ENCODE measurements around the gene GEMIN7. TPM values are rescaled to one million over a fixed set of nuclear protein-coding genes. Genes with fewer than 3 reads are reported as not detected.

Gene GEMIN7
- total RNA-seq, 1 experiment from 2014 or later, result 29.6 TPM

DNA sequence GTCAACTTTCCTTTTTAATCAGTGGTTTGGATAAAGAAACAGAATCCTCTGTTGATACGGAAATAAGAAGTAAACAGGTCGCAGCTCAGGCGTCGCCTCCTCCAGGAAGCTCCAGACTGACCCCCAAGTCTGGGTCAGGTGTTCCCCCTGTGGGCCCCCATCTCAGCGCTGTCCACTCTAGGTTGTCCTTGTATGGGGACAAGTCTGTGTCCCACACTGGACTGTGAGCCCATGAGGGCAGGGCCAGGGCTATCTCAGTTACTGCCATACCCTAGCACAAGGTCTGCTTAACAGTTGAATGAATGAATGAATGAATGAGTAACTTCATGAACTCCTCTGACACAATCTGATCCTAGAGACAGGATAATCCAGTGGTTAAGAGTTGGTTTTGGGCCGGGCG is 32.7 kb upstream of the GEMIN7 start:
- Histone ChIP-seq H3K4me2 (no peak overlapping the region), H3F3A (ENCODE audit: insufficient read depth, low read depth) (peaks cover 24% of the 10 kb centered on the region; the same call in 1 of the 2 replicates), H3K27ac (no peak overlapping the region), H3K4me3 (no peak overlapping the region), H3K36me3 (ENCODE audit: low read depth) (peaks cover 51% of the 10 kb centered on the region), H3K79me2 (ENCODE audit: low read depth) (peaks cover 93% of the 10 kb centered on the region), H2AFZ (no peak overlapping the region), H3K27me3 (ENCODE audit: insufficient read depth, low read depth) (no peaks in the 10 kb centered on the region), H3K9me2 (ENCODE audit: insufficient read depth) (no peaks in the 10 kb centered on the region), H3K9me3 (ENCODE audit: insufficient read depth, low read depth) (no peaks in the 10 kb centered on the region), H3K4me1 (replicated peaks; ENCODE audit: insufficient read depth) (no peaks in the 10 kb centered on the region), H4K20me1 (ENCODE audit: insufficient read depth) (peaks cover 96% of the 10 kb centered on the region)
- ChIA-PET POLR2A (ENCODE audit: unreplicated experiment) (interaction anchor here (0.5 kb wide), 1 partner anchor 46 kb away, joined by 4 read pairs; no protein-coding TSS in a partner anchor), CTCF (interaction anchor here (0.6 kb wide), 1 partner anchor 13 kb away, joined by 3 read pairs; no protein-coding TSS in a partner anchor)
- TF ChIP-seq, protein P1, sequence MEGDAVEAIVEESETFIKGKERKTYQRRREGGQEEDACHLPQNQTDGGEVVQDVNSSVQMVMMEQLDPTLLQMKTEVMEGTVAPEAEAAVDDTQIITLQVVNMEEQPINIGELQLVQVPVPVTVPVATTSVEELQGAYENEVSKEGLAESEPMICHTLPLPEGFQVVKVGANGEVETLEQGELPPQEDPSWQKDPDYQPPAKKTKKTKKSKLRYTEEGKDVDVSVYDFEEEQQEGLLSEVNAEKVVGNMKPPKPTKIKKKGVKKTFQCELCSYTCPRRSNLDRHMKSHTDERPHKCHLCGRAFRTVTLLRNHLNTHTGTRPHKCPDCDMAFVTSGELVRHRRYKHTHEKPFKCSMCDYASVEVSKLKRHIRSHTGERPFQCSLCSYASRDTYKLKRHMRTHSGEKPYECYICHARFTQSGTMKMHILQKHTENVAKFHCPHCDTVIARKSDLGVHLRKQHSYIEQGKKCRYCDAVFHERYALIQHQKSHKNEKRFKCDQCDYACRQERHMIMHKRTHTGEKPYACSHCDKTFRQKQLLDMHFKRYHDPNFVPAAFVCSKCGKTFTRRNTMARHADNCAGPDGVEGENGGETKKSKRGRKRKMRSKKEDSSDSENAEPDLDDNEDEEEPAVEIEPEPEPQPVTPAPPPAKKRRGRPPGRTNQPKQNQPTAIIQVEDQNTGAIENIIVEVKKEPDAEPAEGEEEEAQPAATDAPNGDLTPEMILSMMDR (conservative IDR thresholded peaks at IDR 0.05), result no peak
- TF ChIP-seq EZH2 (IDR thresholded peaks at IDR 0.05; ENCODE audit: low read depth), result no peak
- no TSS peak for BruUV-seq (replicated peaks)
- intact Hi-C loops (cut with micrococcal nuclease; ENCODE audit: unreplicated experiment), result no loop called here
- no peak for DNase-seq

DNA sequence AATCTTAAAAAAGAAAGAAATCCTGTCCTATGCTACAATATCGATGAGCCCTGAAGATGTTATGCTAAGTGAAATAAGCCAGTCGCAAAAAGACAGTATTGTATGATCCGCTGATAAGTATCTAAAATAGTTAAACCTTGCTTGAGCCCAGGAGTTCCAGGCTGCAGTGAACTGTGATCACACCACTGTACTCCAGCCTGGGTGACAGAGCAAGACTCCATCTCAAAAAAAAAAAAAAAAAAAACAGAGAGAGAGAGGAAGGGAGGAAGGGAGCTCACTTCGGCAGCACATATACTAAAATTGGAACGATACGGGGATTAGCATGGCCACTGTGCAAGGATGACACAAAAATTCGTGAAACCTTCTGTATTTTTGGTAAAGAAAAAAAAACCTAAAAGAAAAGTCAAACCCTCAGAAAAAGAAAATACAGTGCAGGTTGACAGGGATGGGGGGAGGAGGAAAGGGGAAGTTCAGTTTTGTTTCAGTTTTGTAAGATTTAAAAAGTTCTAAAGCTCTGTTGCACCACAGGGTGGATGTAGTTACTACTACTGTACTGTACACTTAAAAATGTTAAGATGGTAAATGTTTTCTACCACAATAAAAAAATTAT is 31.8 kb upstream of the GEMIN7 start:
- Histone ChIP-seq H3K9me3 (ENCODE audit: insufficient read depth, low read depth) (no peaks in the 10 kb centered on the region), H3K4me2 (no peak overlapping the region), H3K36me3 (ENCODE audit: low read depth) (peaks cover 43% of the 10 kb centered on the region; the same call in 1 of the 2 replicates), H4K20me1 (ENCODE audit: insufficient read depth) (peaks cover 96% of the 10 kb centered on the region), H3K27me3 (ENCODE audit: insufficient read depth, low read depth) (no peaks in the 10 kb centered on the region), H3K4me3 (no peak overlapping the region), H3K9me2 (ENCODE audit: insufficient read depth) (no peaks in the 10 kb centered on the region), H2AFZ (no peak overlapping the region), H3K27ac (no peak overlapping the region), H3K4me1 (replicated peaks; ENCODE audit: insufficient read depth) (no peaks in the 10 kb centered on the region), H3F3A (ENCODE audit: insufficient read depth, low read depth) (peaks cover 24% of the 10 kb centered on the region; the same call in 1 of the 2 replicates), H3K79me2 (ENCODE audit: low read depth) (peaks cover 84% of the 10 kb centered on the region)
- TF ChIP-seq, protein P1 (conservative IDR thresholded peaks at IDR 0.05), result no peak
- no peak for TF ChIP-seq EZH2 (IDR thresholded peaks at IDR 0.05; ENCODE audit: low read depth)
- intact Hi-C loops (cut with micrococcal nuclease; ENCODE audit: unreplicated experiment), result no loop called here
- no peak for DNase-seq
- no TSS peak for BruUV-seq (replicated peaks)
- POLR2A ChIA-PET (ENCODE audit: unreplicated experiment), result interaction anchor here (0.6 kb wide), 2 partner anchors 32 to 432 kb away, joined by 7 to 9 read pairs; no protein-coding TSS in a partner anchor
- CTCF ChIA-PET, result interaction anchor here (0.6 kb wide), 1 partner anchor 484 kb away, joined by 3 read pairs; no protein-coding TSS in a partner anchor

DNA sequence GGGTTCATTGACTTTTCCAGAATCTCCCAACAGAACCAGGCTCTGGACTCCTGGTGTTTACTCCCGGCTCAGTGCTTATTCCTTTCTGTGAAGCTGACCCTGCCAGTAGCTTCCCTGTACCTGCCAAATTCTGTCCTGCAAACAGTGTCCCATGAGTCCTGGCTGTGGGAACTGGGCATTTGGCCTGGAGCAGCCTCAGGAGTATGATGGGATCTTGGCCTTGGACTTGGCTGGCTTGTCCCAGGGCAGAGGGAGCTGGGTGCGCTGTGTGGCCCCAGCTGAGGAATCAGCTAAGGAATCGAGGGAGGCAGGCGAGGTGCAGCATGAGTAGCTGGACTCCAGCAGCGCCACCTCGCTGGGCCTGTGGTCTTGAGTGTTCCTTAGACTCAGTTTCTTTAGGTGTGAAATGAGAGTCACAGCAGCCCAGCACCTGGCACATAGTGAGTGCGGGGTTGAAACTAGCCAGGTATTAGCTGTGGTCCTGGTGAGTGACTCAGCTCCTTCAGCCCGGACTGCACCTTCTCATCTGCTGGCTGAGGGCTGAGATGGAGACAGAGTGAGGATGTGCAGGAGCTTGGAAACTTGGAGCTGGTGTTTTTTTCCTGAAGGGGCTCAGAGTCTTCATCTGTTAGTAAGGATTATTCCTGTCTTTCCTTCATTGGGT is 29.9 kb upstream of the GEMIN7 start:
- POLR2A ChIA-PET (ENCODE audit: unreplicated experiment), result interaction anchor here (0.6 kb wide), 1 partner anchor 169 kb away, joined by 5 read pairs; no protein-coding TSS in a partner anchor
- Histone ChIP-seq H3K27me3 (ENCODE audit: insufficient read depth, low read depth) (no peaks in the 10 kb centered on the region), H3K4me2 (no peak overlapping the region), H3K79me2 (ENCODE audit: low read depth) (peaks cover 68% of the 10 kb centered on the region), H4K20me1 (ENCODE audit: insufficient read depth) (peaks cover 97% of the 10 kb centered on the region), H3K9me3 (ENCODE audit: insufficient read depth, low read depth) (no peaks in the 10 kb centered on the region), H2AFZ (no peak overlapping the region), H3K4me1 (replicated peaks; ENCODE audit: insufficient read depth) (no peaks in the 10 kb centered on the region), H3K4me3 (no peak overlapping the region), H3F3A (ENCODE audit: insufficient read depth, low read depth) (peaks cover 31% of the 10 kb centered on the region; the same call in 1 of the 2 replicates), H3K9me2 (ENCODE audit: insufficient read depth) (no peaks in the 10 kb centered on the region), H3K36me3 (ENCODE audit: low read depth) (peaks cover 38% of the 10 kb centered on the region), H3K27ac (no peak overlapping the region)
- no TSS peak for BruUV-seq (replicated peaks)
- CTCF ChIA-PET, result interaction anchor here (1.0 kb wide), 1 partner anchor 10 kb away, joined by 3 read pairs; the partner anchor contains the start of gene CLASRP
- intact Hi-C loops (cut with micrococcal nuclease; ENCODE audit: unreplicated experiment), result no loop called here
- DNase-seq, result no peak
- TF ChIP-seq, protein P1 (conservative IDR thresholded peaks at IDR 0.05), result no peak
- no peak for TF ChIP-seq EZH2 (IDR thresholded peaks at IDR 0.05; ENCODE audit: low read depth)
